Small intestine (tissue), 7 donors: ENCODE measurements around the gene TXNDC15. TPM values are rescaled to one million over a fixed set of nuclear protein-coding genes. Genes with fewer than 3 reads are reported as not detected.
A peak's percentile ranks its signal among the peaks of the same experiment; 100 is the strongest.

ENCODE experiments used
- DNase-seq, 2 donors: peaks; one replicate each; pipeline versions ENCODE4 v3.0.0 to v3.0.0-alpha.2; 2013
- FAIRE-seq: peaks from 2 replicates; lab custom pipeline; 2012; peaks lifted over from hg19 to GRCh38; lab: Jason Lieb, UNC
- H3K27ac ChIP-seq, 3 donors: one replicate each; pipeline ENCODE4 v1.5.1; 2013; ENCODE audit warnings: low read length in 2 of 3, mild to moderate bottlenecking in 2 of 3, control low read depth in 1 of 3, inconsistent platforms in 1 of 3, low read depth in 1 of 3, moderate library complexity in 1 of 3
- H3K27me3 ChIP-seq, 3 donors: one replicate each; pipeline ENCODE4 v1.6.1; 2013; ENCODE audit warnings: low read length in 3 of 3, inconsistent platforms in 1 of 3; ENCODE audit not compliant: control insufficient read depth in 3 of 3, insufficient read depth in 3 of 3
- H3K36me3 ChIP-seq, 3 donors: one replicate each; pipeline ENCODE4 v1.6.1; 2013; ENCODE audit warnings: low read length in 3 of 3, inconsistent platforms in 1 of 3, low read depth in 1 of 3, mild to moderate bottlenecking in 1 of 3, moderate library complexity in 1 of 3; ENCODE audit not compliant: control insufficient read depth in 3 of 3, insufficient read depth in 2 of 3
- H3K4me1 ChIP-seq, 3 donors: one replicate each; pipeline ENCODE4 v1.6.1; 2013; ENCODE audit warnings: low read length in 2 of 3, inconsistent platforms in 1 of 3, low read depth in 1 of 3, mild to moderate bottlenecking in 1 of 3, moderate library complexity in 1 of 3; ENCODE audit not compliant: control insufficient read depth in 3 of 3, insufficient read depth in 2 of 3
- H3K4me3 ChIP-seq, 3 donors: one replicate each; pipeline ENCODE4 v1.5.1; 2013; ENCODE audit warnings: low read length in 3 of 3, control low read depth in 1 of 3, inconsistent platforms in 1 of 3, low read depth in 1 of 3, mild to moderate bottlenecking in 1 of 3, moderate library complexity in 1 of 3
- H3K9me3 ChIP-seq, 2 donors: one replicate each; pipeline ENCODE4 v1.6.1; 2013; ENCODE audit warnings: low read depth in 1 of 2, low read length in 1 of 2; ENCODE audit not compliant: control insufficient read depth in 2 of 2, insufficient read depth in 1 of 2
- WGBS, 3 donors: extraction: QIAGEN DNeasy Blood & Tissue Kit; methylation state at CpG; one replicate each; pipeline ENCODE4 v1.1.7; 2013; 5-methylcytosine and 5-hydroxymethylcytosine counted together
- polyA plus RNA-seq, 4 donors: library from polyadenylated mRNA; stranded (reverse) in 3 of 4; unstranded in 1 of 4; fragments of 200-250 nt in 3 of 4; fragments of 120-200 nt in 1 of 4; gene quantifications; one replicate each; pipeline versions ENCODE4 v1.2.1 to v1.2.3, GENCODE V29; 2013
- donor health status: healthy with polysubstance abuse.
- donor health status: control.
- donor health status: control.
- donor health status: Bipolar disorder and iron deficiency.
- donor health status: healthy.

TXNDC15 gene
- polyA plus RNA-seq, 4 donors: 11.9 to 51.5 (median 33.8) TPM

GRCh38 chr5:134917070-134917815, 43.1 kb downstream of the TXNDC15 start:
- H3K4me1 ChIP-seq: peaks cover 0 to 12% (median 9%) of the 10 kb centered on the region in 3 donors
- DNase-seq (peak; percentile 55 to 77), FAIRE-seq (no peak)
- peaks cover 0 to 50% (median 7%) of the 10 kb centered on the region in 3 donors for H3K36me3 ChIP-seq
- WGBS, 3 donors: 22 to 68% (median 45%) methylated on average over 10 of the region's 10 CpGs
- H3K27me3 ChIP-seq: no peaks in the 10 kb centered on the region
- no peaks in the 10 kb centered on the region for H3K9me3 ChIP-seq
- H3K4me3 ChIP-seq: no peak overlapping the region
- peak overlapping the region in 2 of 3 donors; percentile 41 to 65 for H3K27ac ChIP-seq

- Histone ChIP-seq H3K27ac (no peak overlapping the region), H3K4me1 (peaks cover 0 to 12% (median 9%) of the 10 kb centered on the region in 3 donors), H3K27me3 (no peaks in the 10 kb centered on the region), H3K36me3 (peaks cover 0 to 47% (median 2%) of the 10 kb centered on the region in 3 donors), H3K4me3 (no peak overlapping the region), H3K9me3 (no peaks in the 10 kb centered on the region)
- 73 to 89% (median 83%) methylated on average over 3 of the region's 3 CpGs for WGBS, 3 donors
- FAIRE-seq: no peak
- no peak for DNase-seq
Measured at GRCh38 chr5:134918861-134919260, 44.7 kb downstream of the TXNDC15 start.

DNA sequence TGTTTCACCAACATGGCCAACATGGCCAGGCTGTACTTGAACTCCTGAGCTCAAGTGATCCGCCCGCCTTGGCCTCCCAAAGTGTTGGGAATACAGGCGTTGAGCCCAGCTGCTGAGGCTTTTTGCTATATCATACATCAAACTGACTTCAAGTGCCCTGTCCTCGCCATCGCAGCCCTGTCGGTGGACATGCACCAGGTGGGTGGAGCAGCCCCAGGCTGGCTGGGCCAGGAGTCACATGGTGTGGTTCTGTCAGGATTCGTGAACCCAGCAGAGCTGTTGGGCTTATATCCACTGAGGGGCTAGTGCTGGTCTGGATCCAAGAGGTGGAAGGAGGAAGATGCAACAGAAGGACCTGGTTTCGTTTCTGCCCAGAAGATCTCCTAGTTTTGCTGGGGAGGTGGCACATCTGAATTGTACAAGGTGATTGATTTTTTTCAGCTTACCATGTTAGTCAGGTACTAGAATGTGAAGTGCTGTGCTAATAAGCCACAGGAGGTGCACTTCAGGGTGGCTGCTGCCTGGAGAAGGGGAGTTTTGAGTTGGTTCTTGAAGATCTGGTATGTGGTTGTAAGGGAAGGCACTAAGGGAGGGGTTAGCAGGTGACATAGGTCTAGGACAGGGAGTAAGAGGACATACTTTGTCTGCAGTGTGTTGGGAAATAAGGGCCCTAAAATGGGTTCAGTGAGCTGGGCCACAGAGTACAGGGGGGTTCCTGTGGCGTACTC, 46.8 kb downstream of the TXNDC15 start:
- 85 to 92% (median 87%) methylated on average over 9 of the region's 9 CpGs for WGBS, 3 donors
- Histone ChIP-seq H3K4me1 (peaks cover 0 to 12% (median 9%) of the 10 kb centered on the region in 3 donors), H3K4me3 (no peak overlapping the region), H3K36me3 (peaks cover 0 to 30% (median 2%) of the 10 kb centered on the region in 3 donors), H3K27me3 (no peaks in the 10 kb centered on the region), H3K9me3 (no peaks in the 10 kb centered on the region), H3K27ac (no peak overlapping the region)
- DNase-seq: no peak
- FAIRE-seq: no peak

- WGBS, 3 donors: 98 to 100% (median 100%) methylated on average over 3 of the region's 3 CpGs
- no peaks in the 10 kb centered on the region for H3K27me3 ChIP-seq
- peaks cover 5 to 24% (median 17%) of the 10 kb centered on the region in 3 donors for H3K36me3 ChIP-seq
- FAIRE-seq (no peak), DNase-seq (no peak)
- H3K9me3 ChIP-seq: no peaks in the 10 kb centered on the region
- no peak overlapping the region for H3K27ac ChIP-seq
- H3K4me1 ChIP-seq: no peaks in the 10 kb centered on the region
- no peak overlapping the region for H3K4me3 ChIP-seq
Measured at GRCh38 chr5:134932508-134932907, 58.3 kb downstream of the TXNDC15 start.

- H3K27ac ChIP-seq: no peak overlapping the region
- FAIRE-seq (no peak), DNase-seq (no peak)
- no peaks in the 10 kb centered on the region for H3K9me3 ChIP-seq
- no peaks in the 10 kb centered on the region for H3K4me1 ChIP-seq
- H3K4me3 ChIP-seq: no peak overlapping the region
- H3K27me3 ChIP-seq: no peaks in the 10 kb centered on the region
- peaks cover 5 to 24% (median 20%) of the 10 kb centered on the region in 3 donors for H3K36me3 ChIP-seq
- WGBS, 3 donors: 94 to 96% (median 95%) methylated on average over 5 of the region's 5 CpGs
Measured at GRCh38 chr5:134934202-134934601, 60.0 kb downstream of the TXNDC15 start.

GRCh38 chr5:134935711-134936602, 61.8 kb downstream of the TXNDC15 start:
- peaks cover 5 to 21% (median 18%) of the 10 kb centered on the region in 3 donors for H3K36me3 ChIP-seq
- H3K27ac ChIP-seq: no peak overlapping the region
- H3K4me1 ChIP-seq: no peaks in the 10 kb centered on the region
- no peak overlapping the region for H3K4me3 ChIP-seq
- no peaks in the 10 kb centered on the region for H3K9me3 ChIP-seq
- FAIRE-seq (no peak), DNase-seq (no peak)
- no peaks in the 10 kb centered on the region for H3K27me3 ChIP-seq
- 74 to 88% (median 86%) methylated on average over 12 of the region's 12 CpGs for WGBS, 3 donors

DNA sequence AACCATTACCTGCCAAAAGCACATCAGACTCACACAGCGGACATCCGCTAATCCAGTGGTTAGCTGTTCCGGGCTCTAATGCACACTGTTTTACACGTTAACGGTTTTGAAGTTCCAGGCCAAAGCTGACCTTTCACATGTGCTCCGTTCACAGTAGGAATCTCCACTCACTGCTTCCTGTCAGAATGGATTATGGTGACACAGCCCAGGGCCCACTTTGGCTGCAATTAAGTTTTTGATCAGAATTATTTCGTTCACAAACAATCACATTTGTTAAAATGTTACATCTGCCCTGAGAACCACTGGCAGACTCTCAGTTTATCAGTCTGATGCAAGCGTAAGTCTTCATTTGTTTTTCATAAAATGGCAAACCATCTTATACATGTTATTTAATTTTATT, 63.4 kb downstream of the TXNDC15 start:
- Histone ChIP-seq H3K27me3 (no peaks in the 10 kb centered on the region), H3K4me1 (no peaks in the 10 kb centered on the region), H3K27ac (no peak overlapping the region), H3K4me3 (no peak overlapping the region), H3K9me3 (no peaks in the 10 kb centered on the region), H3K36me3 (peaks cover 3 to 16% (median 15%) of the 10 kb centered on the region in 3 donors)
- DNase-seq (no peak), FAIRE-seq (no peak)
- 82 to 95% (median 95%) methylated on average over 8 of the region's 8 CpGs for WGBS, 3 donors

- H3K27me3 ChIP-seq: no peaks in the 10 kb centered on the region
- no peaks in the 10 kb centered on the region for H3K9me3 ChIP-seq
- H3K27ac ChIP-seq: no peak overlapping the region
- peaks cover 3 to 15% (median 15%) of the 10 kb centered on the region in 3 donors for H3K36me3 ChIP-seq
- DNase-seq (no peak), FAIRE-seq (no peak)
- 78 to 94% (median 89%) methylated on average over 6 of the region's 6 CpGs for WGBS, 3 donors
- no peaks in the 10 kb centered on the region for H3K4me1 ChIP-seq
- no peak overlapping the region for H3K4me3 ChIP-seq
Measured at GRCh38 chr5:134938030-134938429, 63.9 kb downstream of the TXNDC15 start.
